GM19467 (cell line): ENCODE results near the gene NOS1AP.

Experiments
- ATAC-seq: cut with Tn5 transposase; IDR thresholded peaks from one replicate; pipeline ENCODE4 v1.9.1; 2021; ENCODE audit warnings: mild to moderate bottlenecking, moderate library complexity; ENCODE audit not compliant: unreplicated experiment

NOS1AP gene

GRCh38 chr1:162214202-162214601, 144.7 kb downstream of the NOS1AP start:
- ATAC-seq = no peak

GRCh38 chr1:162215902-162216301, 146.4 kb downstream of the NOS1AP start:
- ATAC-seq = no peak

GRCh38 chr1:162216604-162217003, 147.1 kb downstream of the NOS1AP start:
- no peak for ATAC-seq

- no peak for ATAC-seq
Measured at GRCh38 chr1:162217706-162218105, 148.2 kb downstream of the NOS1AP start.

- ATAC-seq = no peak
Measured at GRCh38 chr1:162218546-162218945, 149.1 kb downstream of the NOS1AP start.

GRCh38 chr1:162218975-162219374, 149.5 kb downstream of the NOS1AP start:
- ATAC-seq = no peak

GRCh38 chr1:162219461-162219860, 150.0 kb downstream of the NOS1AP start:
- no peak for ATAC-seq

- no peak for ATAC-seq
Measured at GRCh38 chr1:162220009-162220539, 150.6 kb downstream of the NOS1AP start.

- ATAC-seq = no peak
Measured at GRCh38 chr1:162222014-162222413, 152.5 kb downstream of the NOS1AP start.

GRCh38 chr1:162222730-162223129, 153.2 kb downstream of the NOS1AP start:
- ATAC-seq = no peak

- ATAC-seq = no peak
Measured at GRCh38 chr1:162223488-162223887, 154.0 kb downstream of the NOS1AP start.

- ATAC-seq = no peak
Measured at GRCh38 chr1:162224267-162224666, 154.8 kb downstream of the NOS1AP start.

- ATAC-seq = no peak
Measured at GRCh38 chr1:162228586-162228985, 159.1 kb downstream of the NOS1AP start.

- ATAC-seq = no peak
Measured at GRCh38 chr1:162229549-162229948, 160.1 kb downstream of the NOS1AP start.

GRCh38 chr1:162230096-162230495, 160.6 kb downstream of the NOS1AP start:
- ATAC-seq = no peak

- no peak for ATAC-seq
Measured at GRCh38 chr1:162230517-162230916, 161.0 kb downstream of the NOS1AP start.

GRCh38 chr1:162232034-162232711, 162.7 kb downstream of the NOS1AP start:
- no peak for ATAC-seq

GRCh38 chr1:162233066-162233465, 163.6 kb downstream of the NOS1AP start:
- no peak for ATAC-seq

- no peak for ATAC-seq
Measured at GRCh38 chr1:162233937-162234336, 164.4 kb downstream of the NOS1AP start.

GRCh38 chr1:162234571-162234970, 165.1 kb downstream of the NOS1AP start:
- no peak for ATAC-seq

GRCh38 chr1:162235241-162235800, 165.8 kb downstream of the NOS1AP start:
- no peak for ATAC-seq

- ATAC-seq = no peak
Measured at GRCh38 chr1:162236201-162236600, 166.7 kb downstream of the NOS1AP start.

- no peak for ATAC-seq
Measured at GRCh38 chr1:162236618-162237017, 167.1 kb downstream of the NOS1AP start.
